Effector memory CD8-positive, alpha-beta T cell (primary cell): ENCODE measurements around the gene FAM170B.

ENCODE experiments used
- ATAC-seq: fragments of 150-1000 bp; cut with Tn5 transposase; replicated peaks from 2 replicates; pipeline ENCODE4 v1.10.0; 2021; ENCODE audit warnings: mild to moderate bottlenecking, moderate library complexity
- DNase-seq, 3 experiments: peaks; one replicate each; pipeline ENCODE4 v3.0.0; 2021
- H3K27ac Mint-ChIP-seq, 2 donors: one replicate each; pipeline ENCODE4 v1.8.0; 2022; ENCODE audit warnings: mild to moderate bottlenecking in 2 of 2, mixed read lengths in 2 of 2, moderate library complexity in 2 of 2
- H3K27me3 Mint-ChIP-seq, 2 donors: one replicate each; pipeline ENCODE4 v1.8.0; 2022; ENCODE audit warnings: mixed read lengths in 2 of 2
- H3K36me3 Mint-ChIP-seq: one replicate; pipeline ENCODE4 v1.8.0; 2022; ENCODE audit warnings: mild to moderate bottlenecking, moderate library complexity, mixed read lengths; ENCODE audit not compliant: insufficient read depth
- H3K4me1 Mint-ChIP-seq, 2 donors: one replicate each; pipeline ENCODE4 v1.8.0; 2022; ENCODE audit warnings: low read depth in 2 of 2, mixed read lengths in 2 of 2
- H3K4me3 Mint-ChIP-seq, 2 donors: one replicate each; pipeline ENCODE4 v1.8.0; 2022; ENCODE audit warnings: mild to moderate bottlenecking in 2 of 2, mixed read lengths in 2 of 2, moderate library complexity in 2 of 2
- H3K9me3 Mint-ChIP-seq, 2 donors: one replicate each; pipeline ENCODE4 v1.8.0; 2022; ENCODE audit warnings: mixed read lengths in 2 of 2
- total RNA-seq, 9 experiments: gene quantifications; one replicate each; lab custom pipeline; 2026; lab: John Stamatoyannopoulos, UW

The FAM170B gene
- 0 to 0.30 (median 0) reads per million in 9 experiments for total RNA-seq

- Mint-ChIP-seq H3K9me3 (peaks cover 0 to 4% of the 10 kb centered on the region in 2 donors), H3K36me3 (no peaks in the 10 kb centered on the region), H3K27ac (peak within 1 kb of the TSS in 1 of 2 donors; percentile 2), H3K4me1 (peaks cover 10 to 15% of the 10 kb centered on the region in 2 donors), H3K27me3 (peaks cover 31 to 37% of the 10 kb centered on the region in 2 donors), H3K4me3 (no peak within 1 kb of the TSS)
- no peak for DNase-seq
- no peak for ATAC-seq
These were observed at the start of gene FAM170B for GRCh38 chr10:49133706-49134248. TSS of gene FAM170B (minus strand) at chr10:49134021. CDS start at chr10:49133918, 103 bp downstream.

DNA sequence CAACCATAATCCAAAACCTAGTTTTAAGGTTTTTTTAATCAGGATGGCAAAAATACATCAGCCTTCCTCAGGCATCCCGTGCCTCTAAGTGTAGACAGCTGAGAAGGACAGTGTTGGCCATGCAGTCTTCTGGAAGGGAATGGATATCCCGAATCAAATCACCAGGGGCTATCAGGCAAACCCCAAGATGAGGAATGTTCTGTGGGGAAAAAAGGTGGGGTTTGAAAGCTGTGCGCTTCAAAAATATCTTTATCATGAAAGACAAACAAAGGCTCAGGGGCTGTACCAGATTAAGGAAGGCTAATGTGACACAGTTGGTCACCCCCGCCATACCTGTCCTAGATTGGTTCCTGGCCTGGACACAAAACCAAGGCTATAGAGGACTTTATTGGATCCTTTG lies 49.0 kb upstream of the FAM170B start:
- ATAC-seq = no peak
- Mint-ChIP-seq H3K4me1 (peaks cover 55 to 80% of the 10 kb centered on the region in 2 donors), H3K9me3 (no peaks in the 10 kb centered on the region), H3K27ac (peak overlapping the region in 1 of 2 donors; percentile 69), H3K27me3 (no peaks in the 10 kb centered on the region), H3K4me3 (peak overlapping the region in 1 of 2 donors; percentile 40), H3K36me3 (no peaks in the 10 kb centered on the region)
- no peak for DNase-seq

DNA sequence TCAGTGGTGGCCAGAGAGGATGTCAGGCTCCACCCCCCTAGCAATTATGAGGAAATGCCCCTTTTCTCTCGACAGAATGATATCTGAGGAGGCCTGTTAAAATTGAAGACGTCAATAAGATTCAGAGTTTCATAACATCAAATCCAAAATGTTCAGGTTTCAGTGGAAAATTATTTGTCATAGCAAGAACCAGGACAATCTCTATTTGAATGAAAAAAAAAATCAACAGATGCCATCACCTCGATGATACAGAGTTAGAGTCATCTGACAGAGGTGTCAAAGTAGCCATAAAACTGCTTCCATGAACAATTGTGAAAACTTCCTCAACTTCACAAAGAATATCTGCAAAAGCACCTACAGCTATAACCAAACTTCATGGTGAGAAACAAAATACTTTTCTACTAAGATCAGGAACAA lies 46.6 kb upstream of the FAM170B start:
- H3K27ac Mint-ChIP-seq = peak overlapping the region; percentile 88 to 98
- peak overlapping the region; percentile 39 to 53 for H3K4me3 Mint-ChIP-seq
- H3K36me3 Mint-ChIP-seq = no peaks in the 10 kb centered on the region
- peaks cover 58 to 76% of the 10 kb centered on the region in 2 donors for H3K4me1 Mint-ChIP-seq
- no peaks in the 10 kb centered on the region for H3K9me3 Mint-ChIP-seq
- H3K27me3 Mint-ChIP-seq = no peaks in the 10 kb centered on the region
- ATAC-seq (no peak), DNase-seq (no peak)

- no peaks in the 10 kb centered on the region for H3K36me3 Mint-ChIP-seq
- no peaks in the 10 kb centered on the region for H3K27me3 Mint-ChIP-seq
- peak; percentile 6 for ATAC-seq
- H3K4me1 Mint-ChIP-seq = peaks cover 55 to 73% of the 10 kb centered on the region in 2 donors
- H3K4me3 Mint-ChIP-seq = peak overlapping the region; percentile 39 to 53
- H3K27ac Mint-ChIP-seq = peak overlapping the region; percentile 88 to 98
- no peaks in the 10 kb centered on the region for H3K9me3 Mint-ChIP-seq
- no peak for DNase-seq
These were observed 46.0 kb upstream of the FAM170B start for GRCh38 chr10:49179699-49180443.

GRCh38 chr10:49178489-49179471 lies 45.0 kb upstream of the FAM170B start:
- Mint-ChIP-seq H3K27me3 (no peaks in the 10 kb centered on the region), H3K4me3 (peak overlapping the region in 1 of 2 donors; percentile 77), H3K36me3 (no peaks in the 10 kb centered on the region), H3K27ac (peak overlapping the region; percentile 88 to 98), H3K4me1 (peaks cover 51 to 62% of the 10 kb centered on the region in 2 donors), H3K9me3 (no peaks in the 10 kb centered on the region)
- no peak for DNase-seq
- ATAC-seq = no peak

GRCh38 chr10:49177391-49178355 lies 43.9 kb upstream of the FAM170B start:
- H3K4me3 Mint-ChIP-seq = peak overlapping the region; percentile 77 to 78
- DNase-seq (peak in 2 of 3 experiments; percentile 27 to 28), ATAC-seq (peak; percentile 93)
- peak overlapping the region; percentile 88 to 98 for H3K27ac Mint-ChIP-seq
- H3K36me3 Mint-ChIP-seq = no peaks in the 10 kb centered on the region
- no peaks in the 10 kb centered on the region for H3K27me3 Mint-ChIP-seq
- H3K9me3 Mint-ChIP-seq = no peaks in the 10 kb centered on the region
- H3K4me1 Mint-ChIP-seq = peaks cover 53 to 62% of the 10 kb centered on the region in 2 donors

DNA sequence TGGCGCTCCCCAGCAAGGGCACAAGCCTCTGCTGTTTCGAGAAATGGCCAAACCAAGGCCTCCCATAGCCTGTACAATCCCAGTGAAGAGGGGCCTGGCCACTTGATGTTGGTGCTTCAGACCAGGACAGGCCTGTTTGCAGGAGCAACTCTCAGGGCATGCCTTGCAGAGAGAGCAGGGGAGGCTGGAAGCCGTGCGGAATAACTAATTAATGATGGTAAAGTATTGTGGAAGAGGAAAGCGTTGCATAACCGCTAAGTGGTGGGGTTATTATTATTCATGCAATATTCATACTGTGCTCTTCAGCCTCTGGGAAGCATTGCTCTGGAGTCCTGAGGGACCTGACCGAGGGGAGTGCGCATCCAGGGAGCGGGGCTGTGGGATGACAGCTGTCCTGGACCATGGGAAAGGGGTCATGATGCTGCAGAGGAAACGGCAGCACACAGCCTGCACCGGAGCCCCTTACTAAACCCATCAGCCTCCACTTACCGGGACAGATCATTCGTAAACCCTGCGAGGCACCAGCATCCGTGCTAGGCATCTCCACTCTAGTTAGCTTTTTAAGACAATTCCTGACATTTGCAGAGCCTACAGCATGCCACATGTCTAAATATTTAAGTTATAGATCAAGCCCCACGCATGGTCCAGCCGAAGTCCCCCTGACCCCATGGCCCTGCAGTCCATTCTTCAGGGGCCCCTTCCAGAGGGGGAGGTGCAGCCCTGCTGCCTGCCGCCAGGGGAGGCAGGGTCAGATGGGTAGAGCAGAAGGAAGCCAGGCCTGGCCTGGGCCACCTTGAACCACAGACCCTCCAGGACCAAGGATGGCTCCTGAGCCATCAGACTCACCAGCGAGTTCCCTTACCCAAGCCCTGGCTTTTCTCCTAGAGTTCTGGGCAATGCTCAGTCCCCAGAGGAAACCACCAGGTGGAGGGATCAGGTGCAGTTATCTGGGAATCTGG lies 42.8 kb upstream of the FAM170B start:
- ATAC-seq (no peak), DNase-seq (no peak)
- H3K4me1 Mint-ChIP-seq = peaks cover 51 to 62% of the 10 kb centered on the region in 2 donors
- no peaks in the 10 kb centered on the region for H3K36me3 Mint-ChIP-seq
- peak overlapping the region; percentile 77 to 78 for H3K4me3 Mint-ChIP-seq
- peak overlapping the region; percentile 88 to 98 for H3K27ac Mint-ChIP-seq
- no peaks in the 10 kb centered on the region for H3K27me3 Mint-ChIP-seq
- no peaks in the 10 kb centered on the region for H3K9me3 Mint-ChIP-seq

DNA sequence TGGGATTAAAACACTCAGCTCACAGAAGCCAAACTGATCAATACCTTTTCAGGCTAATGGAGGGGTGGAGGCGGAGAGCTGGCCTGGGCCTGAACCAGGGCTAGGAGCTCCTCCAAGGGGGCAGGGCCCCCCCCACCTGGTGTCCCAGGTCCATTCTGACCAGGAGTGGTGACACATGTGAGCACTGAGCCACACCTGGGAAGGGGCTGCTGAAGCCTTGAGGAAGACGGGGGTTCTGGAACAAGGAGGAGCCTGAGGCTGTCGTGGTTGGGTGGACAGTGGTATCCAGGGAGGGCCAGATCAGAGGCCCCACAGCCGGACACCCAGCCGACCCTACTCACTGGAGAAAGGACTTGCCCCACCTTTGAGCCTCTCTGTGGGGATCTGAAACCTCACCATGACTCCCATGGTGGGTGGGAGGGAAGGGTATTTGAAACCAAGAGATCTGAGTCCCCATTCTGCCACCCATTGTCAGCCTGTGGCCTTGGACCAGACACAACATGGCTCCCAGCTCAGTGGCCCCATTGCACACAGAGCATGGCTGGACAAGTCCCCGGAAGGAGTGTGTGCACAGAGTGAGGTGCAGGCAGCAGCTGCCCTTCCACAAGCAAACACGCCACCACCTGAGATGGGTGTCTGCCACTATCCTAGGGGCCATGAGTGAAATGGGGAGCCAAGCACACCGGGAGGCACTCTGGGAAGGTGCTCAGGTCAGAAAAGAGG lies 41.9 kb upstream of the FAM170B start:
- Mint-ChIP-seq H3K27me3 (no peaks in the 10 kb centered on the region), H3K4me1 (peaks cover 49 to 54% of the 10 kb centered on the region in 2 donors), H3K4me3 (no peak overlapping the region), H3K36me3 (no peaks in the 10 kb centered on the region), H3K27ac (no peak overlapping the region), H3K9me3 (no peaks in the 10 kb centered on the region)
- ATAC-seq = no peak
- no peak for DNase-seq

DNA sequence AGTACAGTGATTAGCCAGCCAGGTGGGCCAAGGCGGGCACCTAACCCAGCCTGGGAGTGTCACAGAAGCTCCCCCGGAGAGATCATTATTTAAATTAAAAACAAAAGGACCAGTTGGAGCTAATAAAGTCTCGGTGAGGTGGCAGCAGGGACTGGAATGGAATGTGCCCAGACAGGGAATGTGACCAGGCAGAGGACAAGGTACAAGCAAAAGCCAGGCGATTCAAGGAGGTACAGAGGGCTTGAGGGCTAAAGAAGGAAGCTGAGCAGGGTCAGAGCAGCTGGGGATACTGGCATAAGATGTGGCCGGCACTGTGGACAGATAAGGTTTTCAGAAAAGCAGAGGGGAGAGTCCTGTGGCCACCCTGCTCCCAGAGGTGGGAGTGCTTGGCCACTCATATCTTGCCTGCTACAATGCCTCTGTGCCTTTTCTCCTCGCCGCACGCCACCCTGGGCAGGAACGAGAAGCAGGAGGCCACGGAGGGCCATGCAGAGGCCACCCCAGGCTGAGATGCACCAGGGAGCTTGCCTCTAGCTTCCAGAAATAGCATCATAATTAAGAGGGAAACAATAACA lies 41.2 kb upstream of the FAM170B start:
- Mint-ChIP-seq H3K4me3 (peak overlapping the region in 1 of 2 donors; percentile 37), H3K9me3 (no peaks in the 10 kb centered on the region)

DNA sequence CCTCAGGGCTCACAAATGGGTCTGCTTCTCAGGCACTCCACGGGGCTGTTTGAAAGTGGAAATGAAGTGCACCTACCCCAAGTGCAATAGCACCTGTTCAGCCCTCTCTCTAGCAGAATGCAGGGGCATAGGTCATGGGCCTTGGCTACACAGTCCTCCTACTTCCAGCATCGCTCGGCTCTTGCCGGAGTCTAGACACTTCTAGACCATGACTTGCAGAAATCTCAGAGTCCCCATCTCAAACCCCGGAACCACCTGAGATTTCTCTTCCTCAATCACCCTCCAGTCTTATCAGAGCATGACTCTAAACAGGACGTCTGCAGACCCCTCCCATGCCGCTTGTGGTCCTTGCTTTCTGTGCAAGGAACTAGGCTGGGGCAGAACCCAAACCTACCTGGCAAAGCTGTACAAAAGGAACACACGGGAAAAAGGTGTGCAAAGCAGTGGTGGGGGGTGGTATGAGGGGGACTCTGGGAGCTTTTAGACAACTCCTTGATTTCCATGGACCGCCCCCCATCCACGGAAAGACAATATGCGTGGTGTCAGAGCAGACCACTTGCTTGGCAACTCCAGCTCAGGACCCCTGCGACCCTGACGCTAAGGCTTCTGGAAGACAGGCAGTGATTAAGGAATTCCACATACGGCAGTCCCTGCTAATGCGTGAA lies 40.6 kb upstream of the FAM170B start:
- peak overlapping the region; percentile 52 to 71 for H3K27ac Mint-ChIP-seq
- H3K27me3 Mint-ChIP-seq = no peaks in the 10 kb centered on the region
- H3K36me3 Mint-ChIP-seq = no peaks in the 10 kb centered on the region
- H3K4me1 Mint-ChIP-seq = peaks cover 44 to 50% of the 10 kb centered on the region in 2 donors
- no peak for ATAC-seq
- no peak for DNase-seq
- H3K4me3 Mint-ChIP-seq = peak overlapping the region in 1 of 2 donors; percentile 37
- H3K9me3 Mint-ChIP-seq = no peaks in the 10 kb centered on the region

More for the DNA sequence above, 41.2 kb upstream of the FAM170B start:
- H3K4me1 Mint-ChIP-seq = peaks cover 42 to 50% of the 10 kb centered on the region in 2 donors
- DNase-seq (no peak), ATAC-seq (no peak)
- no peaks in the 10 kb centered on the region for H3K27me3 Mint-ChIP-seq
- peak overlapping the region; percentile 25 to 71 for H3K27ac Mint-ChIP-seq
- H3K36me3 Mint-ChIP-seq = no peaks in the 10 kb centered on the region
